HT1080 (cell line): Measurements from ENCODE around the gene C18orf63. TPM values are rescaled to one million over a fixed set of nuclear protein-coding genes. Genes with fewer than 3 reads are reported as not detected.
"Not testable (repeated sequence)": the region's sequence is repeated elsewhere in the genome, so short reads cannot be mapped to it uniquely, and the experiment has no call there.

Experiments
- DNase-seq: peaks from one replicate; pipeline ENCODE4 v3.0.0-alpha.2; 2015; ENCODE audit warnings: low read depth
- total RNA-seq: library from RNA; depleted of rRNA; stranded (reverse); fragments of >200 nt; shearing (Covaris generic); gene quantifications from 2 replicates; pipeline ENCODE4 v1.2.3, GENCODE V29; 2014

Gene C18orf63
- total RNA-seq, 1 experiment from 2014 or later = not detected

DNA sequence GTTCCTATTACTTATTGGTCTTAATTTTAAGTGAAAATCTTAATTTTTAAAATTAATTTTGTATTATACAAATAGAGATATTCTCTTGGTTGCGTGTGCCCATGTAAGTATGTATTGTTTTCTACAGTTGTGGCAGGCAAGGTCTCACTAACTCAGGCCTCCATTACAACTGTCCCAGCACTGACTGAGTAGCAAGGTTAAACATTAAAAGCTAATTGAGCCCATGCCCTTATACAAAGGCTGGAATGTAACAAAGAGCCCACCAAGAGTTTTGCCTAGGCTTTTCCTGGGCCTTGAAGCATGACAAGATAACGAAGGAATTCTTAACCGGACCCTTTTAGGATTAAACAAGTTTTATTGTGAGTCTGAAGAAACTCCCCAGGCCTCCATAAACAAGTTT is 11.2 kb downstream of the C18orf63 start:
- DNase-seq = not testable (repeated sequence)

DNA sequence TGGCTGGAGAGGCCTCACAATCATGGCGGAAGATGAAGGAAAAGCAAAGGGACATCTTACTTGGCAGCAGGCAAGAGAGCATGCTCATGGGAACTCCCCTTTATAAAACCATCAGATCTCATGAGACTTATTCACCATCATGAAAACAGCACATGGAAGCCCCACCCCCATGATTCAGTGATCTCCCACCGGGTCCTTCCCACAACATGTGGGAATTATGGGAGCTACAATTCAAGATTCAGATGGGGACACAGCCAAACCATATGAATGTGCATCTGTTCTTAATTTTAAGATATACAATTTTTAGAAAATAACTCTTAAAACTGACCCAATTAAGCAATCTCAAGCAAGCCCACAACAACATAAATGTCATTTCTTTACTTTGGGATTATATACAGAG is 12.6 kb downstream of the C18orf63 start:
- DNase-seq = no peak

DNA sequence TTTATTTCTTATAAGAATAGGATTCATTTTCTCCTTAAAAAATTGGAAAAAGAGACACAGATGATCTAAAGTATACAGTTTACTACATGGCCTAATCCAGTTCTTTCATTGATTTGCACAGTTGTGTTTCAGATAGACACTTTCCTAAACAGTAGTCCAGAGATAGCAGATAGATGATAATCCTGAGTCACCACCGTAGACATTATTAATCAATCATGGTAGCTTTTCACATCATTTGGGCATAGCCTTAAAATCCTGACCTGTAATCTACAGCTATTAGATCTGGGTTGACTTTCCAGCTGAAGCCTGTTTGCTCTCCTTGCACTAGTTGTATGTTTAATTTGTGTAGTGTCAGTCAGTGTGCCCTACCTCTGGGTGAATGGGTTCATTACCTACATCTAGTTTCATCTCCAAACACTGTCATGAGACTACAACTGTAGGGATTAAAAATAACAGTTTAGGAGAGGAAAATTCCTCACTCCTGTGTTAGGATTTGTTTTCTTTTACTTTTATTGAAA is 14.1 kb downstream of the C18orf63 start:
- no peak for DNase-seq

DNA sequence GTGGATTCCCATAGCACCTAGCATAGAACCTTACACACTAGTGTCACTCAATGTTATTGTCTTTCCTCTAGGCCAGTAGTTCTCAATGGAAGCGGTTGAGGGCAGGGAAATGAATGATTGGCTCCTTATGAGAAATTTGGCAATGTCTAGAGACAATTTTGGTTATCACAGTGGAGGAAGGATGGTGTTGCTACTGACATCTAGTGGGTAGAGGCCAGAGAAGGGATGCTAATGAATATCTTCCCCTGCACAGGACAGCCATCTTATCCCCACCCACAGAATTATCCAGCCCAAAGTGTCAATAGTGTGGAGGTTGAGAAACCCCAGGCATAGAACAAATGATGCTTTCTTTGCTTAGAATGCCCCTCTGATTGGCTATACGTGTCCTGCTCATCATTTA is 15.8 kb downstream of the C18orf63 start:
- DNase-seq = peak; percentile 64

DNA sequence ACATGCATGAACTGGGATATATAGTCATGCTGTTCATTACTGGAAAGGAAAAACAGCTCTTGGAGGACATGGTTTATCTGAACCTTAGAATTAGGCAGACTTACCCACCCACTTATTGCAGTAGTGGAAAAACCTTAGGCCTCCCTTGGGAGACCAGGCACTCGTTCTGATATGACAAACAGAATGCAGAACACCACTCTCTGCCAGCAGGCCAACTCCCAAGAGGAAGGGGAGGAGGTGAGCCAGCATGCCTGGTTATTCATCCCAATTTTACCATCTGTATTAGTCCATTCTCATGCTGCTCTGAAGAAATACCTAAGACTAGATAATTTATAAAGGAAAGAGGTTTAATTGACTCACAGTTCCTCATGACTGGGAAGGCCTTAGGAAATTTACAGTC is 17.5 kb downstream of the C18orf63 start:
- no peak for DNase-seq

DNA sequence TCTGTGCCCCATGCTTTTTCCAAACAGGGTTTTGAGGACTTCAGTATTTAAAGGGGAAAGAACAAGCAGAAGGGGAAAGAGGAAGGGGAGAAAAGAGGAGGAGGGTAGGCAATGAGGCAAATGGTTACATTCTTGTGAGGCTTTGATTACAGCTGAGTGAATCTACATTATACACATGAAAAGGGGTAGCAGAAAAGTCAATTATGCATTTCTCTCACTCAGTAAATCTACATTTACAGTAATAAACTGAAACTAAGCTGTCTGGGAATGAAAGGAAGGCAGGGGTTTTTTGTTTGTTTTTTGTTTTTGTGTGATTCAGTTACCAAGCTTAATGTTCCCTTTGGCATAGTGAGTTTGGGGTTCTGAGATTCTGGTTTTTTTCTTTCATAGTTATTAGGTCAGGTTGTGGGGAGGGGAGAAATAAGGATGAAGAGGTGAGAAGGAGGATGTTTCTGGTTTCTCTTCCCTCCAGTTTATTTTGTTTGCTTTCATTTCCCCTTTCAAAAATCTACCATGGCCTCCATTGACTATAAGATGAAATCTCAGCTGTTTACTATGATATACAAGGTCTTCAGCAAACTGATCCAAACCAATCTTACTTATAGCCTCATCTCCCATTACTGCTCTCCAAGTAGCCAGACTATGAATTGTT is 18.7 kb downstream of the C18orf63 start:
- DNase-seq = no peak

DNA sequence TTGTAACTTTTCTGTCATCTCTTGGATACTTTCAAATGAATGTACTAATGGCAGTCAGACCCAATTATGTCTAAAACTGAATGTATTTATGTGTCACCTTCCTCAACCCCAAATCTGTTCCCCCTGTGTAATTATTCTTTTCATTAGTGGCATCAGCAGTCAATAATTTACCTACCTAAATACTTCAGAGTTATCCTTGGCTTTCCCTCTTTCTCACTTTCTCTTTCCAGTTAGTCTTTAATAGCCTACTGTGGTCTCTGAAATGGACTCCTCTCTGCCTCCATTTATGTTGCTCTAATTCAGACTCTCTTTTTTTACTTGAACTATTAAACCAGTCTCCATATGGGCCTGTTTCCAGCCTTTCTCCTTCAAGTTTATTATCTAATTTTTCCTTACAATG is 21.0 kb downstream of the C18orf63 start:
- no peak for DNase-seq

DNA sequence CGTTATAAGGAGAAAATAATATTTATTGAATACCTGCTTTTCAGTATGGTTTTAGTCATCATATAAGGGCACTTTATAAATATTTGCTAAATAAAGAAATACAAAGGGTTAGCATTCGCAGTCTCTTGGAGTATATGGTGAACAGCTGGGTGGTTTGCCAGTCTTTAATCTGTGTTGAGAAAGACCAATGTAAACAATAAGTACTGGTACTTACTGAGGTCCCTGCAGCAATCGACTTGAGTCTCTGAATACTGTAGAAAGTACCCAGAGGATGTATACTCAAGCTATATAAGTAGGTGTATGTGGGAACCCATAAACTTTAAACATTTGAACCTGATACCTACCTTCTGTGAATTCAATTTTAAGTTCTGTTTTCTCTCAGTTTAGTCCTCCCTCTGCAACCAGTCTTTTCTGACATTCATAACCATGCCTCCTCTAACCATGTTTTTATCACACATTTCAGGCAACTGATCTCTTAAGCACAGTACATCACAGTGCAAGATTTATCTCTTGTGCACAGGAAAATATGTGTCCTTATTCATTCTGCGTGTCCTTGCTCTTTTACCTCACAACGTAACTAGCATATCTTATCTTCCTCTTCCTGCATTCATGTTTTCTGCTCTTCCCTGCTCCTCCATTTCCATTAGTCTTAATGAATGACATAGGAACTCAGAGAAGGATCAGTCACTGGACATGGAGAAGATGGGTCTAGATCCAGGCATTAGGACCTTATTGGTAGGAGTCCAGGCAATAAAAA is 21.7 kb downstream of the C18orf63 start:
- DNase-seq = no peak

DNA sequence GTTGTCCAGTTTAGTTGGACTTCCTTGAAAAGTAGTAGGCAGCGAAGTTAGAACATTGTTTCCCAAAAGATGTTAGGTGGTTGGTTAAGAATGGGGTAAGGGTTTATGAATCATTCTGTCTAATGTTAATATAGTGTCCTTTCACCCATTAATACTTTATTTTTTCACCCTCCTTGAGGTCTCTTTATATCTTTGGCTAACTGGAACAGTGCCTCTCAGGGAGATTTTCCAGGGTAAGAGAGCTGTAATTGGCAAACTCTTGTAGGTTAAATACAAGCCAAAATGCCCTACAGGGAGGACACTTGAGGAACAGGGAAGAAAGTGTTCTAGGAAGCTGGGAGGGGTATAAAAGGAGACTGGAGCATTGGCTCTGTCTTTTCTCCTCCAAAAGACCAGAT is 22.3 kb downstream of the C18orf63 start:
- DNase-seq = no peak

DNA sequence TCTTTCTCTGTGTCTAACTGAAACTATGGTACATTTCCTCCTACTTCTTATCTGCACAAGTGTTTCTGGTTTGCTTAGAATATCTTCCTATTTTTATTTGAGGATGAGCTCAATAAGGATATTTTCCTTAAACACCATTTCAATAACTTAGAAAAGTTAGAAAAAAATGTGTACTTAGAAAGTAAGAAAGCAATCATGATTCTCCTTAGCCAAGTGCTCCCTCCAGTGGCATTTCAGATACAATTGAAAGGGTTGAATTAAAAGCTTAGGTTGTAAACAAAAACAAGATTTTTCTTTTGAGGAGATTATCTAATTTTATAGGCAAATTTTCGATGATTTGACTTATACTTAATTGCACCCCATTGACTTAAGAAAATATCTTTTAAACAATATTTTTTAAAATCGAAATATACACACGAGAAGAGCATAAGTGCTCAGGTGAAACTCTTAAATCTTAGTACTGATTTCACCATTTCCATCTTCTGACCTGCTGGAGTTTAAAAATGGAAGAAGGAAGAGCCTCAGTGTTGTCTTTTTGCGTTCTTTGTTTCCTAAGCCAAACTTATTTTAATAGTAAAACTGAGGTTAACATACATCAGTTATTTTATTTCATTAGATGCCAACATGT is 26.9 kb downstream of the C18orf63 start:
- DNase-seq = peak; percentile 14

DNA sequence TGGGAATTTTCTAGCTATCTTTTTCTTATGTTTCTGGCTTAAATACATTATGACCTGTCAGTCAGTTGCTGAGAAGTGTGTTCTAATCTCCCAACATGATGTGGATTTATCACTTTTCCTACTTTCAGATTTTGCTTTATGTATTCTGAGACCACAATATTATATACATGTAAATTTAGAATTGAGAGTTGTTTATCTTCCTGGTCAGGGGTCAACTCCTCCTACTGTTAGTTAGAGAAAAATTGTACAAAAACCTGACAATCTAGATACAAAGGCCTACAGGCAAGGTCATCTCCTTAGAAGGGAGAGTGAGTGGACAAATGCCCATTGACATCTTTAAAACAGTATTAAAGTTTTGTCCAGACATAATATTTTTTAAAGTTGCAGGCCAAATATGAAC is 30.6 kb downstream of the C18orf63 start:
- DNase-seq = no peak

DNA sequence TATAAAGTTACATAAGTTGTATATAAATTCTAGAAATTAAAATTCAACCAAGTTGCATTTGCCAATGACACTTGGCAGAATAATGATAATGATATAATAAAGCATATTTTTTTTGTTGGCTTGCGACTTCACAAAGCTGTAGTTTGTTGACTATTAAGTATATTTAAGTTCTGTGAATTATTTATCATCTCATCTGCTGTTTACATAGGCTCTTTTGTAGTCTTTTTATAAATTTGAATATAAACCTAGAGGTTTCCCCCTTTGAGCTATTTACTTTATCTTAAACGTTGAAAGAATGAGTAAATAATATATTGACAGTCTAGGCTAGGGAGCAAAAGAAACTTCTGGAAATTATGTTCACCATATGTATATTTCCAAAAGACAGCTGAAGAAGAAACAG is 32.9 kb downstream of the C18orf63 start:
- no peak for DNase-seq

DNA sequence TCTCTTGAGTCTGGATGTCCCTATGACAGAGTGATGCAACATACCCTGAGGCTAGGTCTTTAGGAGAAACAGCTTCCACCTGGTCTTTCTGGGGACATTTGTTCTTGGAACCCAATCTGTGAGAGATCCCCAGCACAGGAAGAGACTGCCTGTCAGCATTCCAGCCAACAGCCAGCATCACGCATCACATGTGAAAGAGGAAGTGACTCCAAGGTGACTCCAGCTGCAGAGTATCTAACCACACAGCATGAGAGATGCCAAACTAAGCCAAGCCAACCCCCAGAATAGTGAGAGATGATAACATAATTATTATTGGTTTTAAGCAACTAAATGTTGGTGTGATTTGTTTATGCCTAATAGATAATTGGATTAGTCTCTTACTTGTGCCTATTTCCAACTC is 35.7 kb downstream of the C18orf63 start:
- peak; percentile 87 for DNase-seq

DNA sequence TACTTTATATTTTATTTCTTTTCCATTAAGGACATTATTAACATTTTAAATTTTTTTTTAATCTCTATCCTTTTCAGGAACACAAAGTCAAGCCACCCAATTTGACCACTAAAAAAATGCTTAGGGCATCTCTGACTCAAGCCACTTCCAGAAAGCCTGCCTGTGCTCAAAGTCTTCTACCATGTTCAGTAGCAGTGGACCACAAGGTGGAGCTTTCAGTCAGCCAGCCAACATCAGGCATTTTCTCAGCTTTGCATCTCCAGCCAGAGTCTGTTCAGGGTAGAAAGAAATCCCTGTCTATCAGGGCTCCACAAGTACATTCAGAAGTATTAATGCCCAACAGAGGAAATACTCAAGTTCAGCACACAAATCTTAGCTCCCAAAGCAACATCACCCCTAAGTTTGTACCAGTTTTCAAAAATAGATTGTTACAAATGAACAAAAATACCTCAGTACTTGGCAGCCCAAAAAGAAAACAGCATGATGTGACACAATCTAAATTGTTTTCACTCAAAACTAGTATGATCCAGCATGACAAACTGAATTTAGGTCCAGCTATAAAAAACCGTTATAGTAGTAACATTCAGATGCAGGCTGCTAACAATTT is 37.6 kb downstream of the C18orf63 start:
- peak; percentile 74 for DNase-seq

DNA sequence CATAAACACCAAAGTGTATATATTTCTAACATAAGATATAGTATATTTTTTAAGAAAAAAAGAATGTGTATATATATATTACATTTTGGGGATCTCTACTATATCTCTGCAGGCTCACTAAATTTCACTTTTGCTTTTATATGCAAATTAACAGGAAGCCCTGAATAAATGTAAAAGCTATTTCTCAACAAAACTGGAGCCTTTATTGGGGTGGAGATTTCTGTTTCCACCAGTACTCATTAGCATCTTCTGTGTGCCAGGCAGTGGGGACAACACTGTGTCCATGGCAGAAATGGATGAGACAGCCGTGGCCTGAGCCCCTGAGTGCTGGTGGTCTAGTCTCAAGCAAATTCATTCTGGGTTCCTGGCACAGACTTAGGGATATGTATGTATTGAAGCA is 41.3 kb downstream of the C18orf63 start:
- DNase-seq = no peak

DNA sequence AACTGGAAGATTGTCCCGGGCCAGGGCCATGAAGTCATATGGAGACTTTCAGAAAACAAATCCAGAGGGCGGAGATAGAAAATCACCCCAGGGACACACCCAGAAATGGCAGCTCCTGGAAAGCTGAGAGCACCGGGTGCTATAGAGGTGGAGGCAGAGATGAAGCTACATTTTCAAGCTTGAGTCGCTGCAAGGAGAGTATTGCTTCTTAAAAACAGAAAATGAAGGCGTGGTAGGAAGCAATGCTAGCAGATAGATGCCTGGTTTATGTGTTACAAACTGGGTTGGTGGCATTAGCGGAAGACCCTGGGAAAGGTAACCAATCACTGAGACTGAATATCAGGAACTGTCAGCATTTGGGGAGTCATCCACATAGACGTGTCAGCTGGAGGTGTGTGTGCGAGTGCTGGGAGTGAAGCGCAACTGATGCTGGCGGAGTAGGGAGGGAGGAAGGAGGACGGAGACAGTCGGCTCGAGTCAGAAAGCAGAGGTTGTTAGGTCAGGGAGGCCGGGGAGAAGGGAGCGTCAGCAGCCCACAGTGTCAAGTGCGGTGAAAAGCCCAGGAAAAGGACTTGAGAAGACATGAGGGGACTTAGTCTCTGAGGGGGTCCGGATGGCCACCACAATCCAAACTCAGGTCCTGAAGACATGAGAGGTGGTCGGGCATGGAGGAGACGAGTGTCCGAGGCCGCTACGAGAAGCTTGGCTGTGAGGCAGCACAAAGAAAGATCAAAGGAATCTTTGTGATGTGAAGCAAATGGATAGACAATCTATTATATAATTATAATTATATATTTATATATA is 45.4 kb downstream of the C18orf63 start:
- DNase-seq = no peak

DNA sequence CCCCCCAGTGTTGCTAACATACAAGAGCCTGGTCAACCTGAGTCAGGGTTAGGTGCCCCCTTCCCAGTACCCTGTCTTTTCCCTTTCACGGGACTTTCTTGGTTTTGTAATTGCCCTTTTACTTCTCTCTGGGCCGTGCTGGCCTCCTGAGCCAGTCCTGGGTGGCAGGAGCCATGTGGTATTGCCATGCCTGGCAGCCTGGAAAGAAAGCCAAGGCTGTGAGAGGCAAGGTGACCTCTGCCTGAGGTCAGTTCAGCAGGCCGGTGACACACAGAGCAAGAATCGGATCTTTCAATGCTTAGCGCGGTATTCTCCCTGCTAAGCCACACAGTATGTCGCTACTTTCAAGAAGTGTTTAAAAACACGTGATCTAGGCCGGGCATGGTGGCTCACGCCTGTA is 52.3 kb downstream of the C18orf63 start:
- DNase-seq = no peak

DNA sequence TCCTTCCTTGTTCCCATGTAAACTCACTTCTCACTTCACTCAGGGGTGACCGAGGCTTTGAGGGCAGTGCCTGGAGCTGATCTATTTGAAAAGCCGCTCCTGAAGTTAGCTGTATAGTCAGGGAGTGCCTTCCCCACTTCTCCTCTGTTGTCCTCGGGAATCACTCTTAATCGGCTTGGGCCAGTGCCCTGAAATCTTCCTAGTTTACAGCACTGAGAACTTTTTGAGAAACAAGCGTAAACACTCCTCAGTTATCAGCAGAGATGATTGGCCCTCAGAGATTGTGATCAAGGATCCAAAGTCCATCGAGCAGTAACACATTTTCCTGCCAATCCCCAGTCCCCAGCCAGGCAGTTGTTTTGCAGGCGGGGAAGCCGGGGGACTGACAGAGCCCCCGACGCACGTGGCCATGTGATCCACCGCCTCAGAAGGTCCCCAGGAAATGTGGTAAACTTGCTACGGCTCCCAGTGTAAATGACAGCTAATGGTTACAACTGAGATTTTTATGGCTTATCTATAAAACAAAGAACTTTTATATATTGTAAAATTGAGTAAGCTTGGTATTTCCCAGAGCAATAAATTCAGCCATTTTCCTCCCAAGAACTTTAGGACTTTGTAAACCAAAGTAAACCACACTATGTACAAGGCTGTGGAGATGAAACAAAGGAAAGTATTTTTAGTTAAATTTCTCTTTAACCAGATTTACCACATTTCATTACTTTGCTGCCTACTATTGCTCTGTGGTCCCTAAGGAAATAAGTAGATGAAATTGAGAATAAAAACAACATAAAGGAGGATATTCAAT is 53.5 kb downstream of the C18orf63 start:
- DNase-seq = no peak

DNA sequence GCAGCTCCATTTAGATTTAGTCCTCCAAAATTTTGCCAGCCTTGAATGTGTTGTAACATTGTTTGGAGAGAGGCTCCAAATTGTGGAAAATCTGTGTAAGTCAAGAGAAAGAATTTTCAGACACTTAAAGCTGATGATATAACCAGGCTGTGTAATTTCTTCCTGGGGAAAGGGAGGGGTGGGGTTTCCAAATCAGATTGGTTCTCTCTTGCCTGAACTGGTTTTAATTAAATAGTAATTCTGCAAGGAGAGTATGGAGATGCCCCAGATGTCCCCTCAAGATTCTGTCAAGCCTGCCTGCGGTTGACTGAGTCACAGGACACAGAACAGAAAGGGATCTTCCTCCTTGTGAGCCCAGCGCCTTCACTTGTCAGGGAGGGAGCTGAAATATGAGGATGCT is 54.5 kb downstream of the C18orf63 start:
- peak; percentile 4 for DNase-seq

DNA sequence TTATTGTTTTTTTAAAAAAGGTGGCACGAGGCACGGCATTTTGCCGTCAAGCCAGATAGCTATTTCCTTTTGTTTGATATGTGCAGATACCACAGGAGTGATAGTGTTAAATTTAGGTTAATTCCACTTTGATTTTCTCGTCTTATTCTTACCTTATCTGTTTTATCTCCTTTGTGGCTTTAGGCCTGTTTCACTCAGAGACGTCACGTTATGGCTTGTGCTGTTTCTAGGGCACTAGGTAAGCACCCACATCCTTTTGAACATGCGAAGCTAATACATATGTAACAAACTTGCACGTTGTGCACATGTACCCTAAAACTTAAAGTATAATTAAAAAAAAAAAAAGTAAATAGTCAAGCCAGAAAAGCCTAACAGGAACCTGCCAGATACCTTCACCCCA is 57.8 kb downstream of the C18orf63 start:
- no peak for DNase-seq
